ENCODE data around the gene SLC23A2.

SLC23A2 gene

DNA sequence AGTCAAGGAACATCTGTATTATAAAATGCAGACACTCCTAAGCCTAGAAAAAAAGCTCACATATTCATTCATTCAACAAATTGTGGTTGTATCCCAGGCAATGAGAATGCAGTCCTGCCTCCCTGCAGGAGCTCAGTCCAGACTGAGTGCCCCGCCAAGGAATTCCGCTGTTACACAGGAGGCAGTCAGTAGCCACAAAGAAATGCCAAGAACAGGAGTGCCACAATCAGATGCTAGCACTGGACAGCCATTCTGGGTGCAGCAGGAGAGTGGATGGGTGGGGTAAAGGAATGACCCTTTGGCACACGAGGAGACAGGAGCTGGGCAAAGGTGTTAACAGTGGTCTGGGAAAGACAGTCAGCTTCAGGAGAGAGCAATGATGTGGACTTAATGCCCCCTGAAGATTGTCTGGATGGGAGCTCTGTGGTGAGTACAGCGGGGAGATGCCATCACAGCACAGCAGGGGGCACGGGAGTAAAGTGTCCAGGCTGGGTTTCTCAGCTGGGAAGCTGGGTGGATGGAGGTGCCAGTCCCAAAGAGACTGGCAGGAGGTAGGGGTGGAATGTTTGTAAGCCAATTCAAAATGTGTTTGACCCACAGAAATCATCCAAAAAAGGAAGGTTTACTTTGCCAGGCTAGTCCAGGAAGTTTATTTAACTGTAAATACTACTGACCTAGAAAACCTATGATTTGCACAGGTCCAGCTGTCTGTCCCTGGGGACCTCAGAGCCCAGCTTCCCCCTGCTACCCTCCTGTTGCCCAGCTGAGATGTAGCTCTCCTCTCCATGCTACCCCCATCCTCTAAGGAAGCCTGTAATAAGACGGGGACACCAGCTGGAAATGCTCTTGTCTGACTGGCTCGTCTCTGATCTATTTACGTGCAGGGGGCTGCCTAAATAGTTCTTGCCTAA, 84.1 kb downstream of the SLC23A2 start:
- WGBS: 84% methylated on average over 8 of the region's 8 CpGs
- no peak overlapping the region for H3K27ac ChIP-seq (ENCODE audit: low read depth, low read length)
- H3K36me3 ChIP-seq (ENCODE audit: insufficient read depth, low read length): no peaks in the 10 kb centered on the region
- 0 out of 2 replicates have a peak, but pooled peaks cover 3% of the 10 kb centered on the region for H3K4me1 ChIP-seq (ENCODE audit: insufficient read depth, low read length)
- no peak overlapping the region for H3K4me3 ChIP-seq (ENCODE audit: low read length)
- no peaks in the 10 kb centered on the region for H3K9me3 ChIP-seq (ENCODE audit: insufficient read depth, low read depth, low read length)
- no peak overlapping the region for H3K9ac ChIP-seq (ENCODE audit: low read depth, low read length)
- no peaks in the 10 kb centered on the region for H3K27me3 ChIP-seq (ENCODE audit: insufficient read depth, low read length)

DNA sequence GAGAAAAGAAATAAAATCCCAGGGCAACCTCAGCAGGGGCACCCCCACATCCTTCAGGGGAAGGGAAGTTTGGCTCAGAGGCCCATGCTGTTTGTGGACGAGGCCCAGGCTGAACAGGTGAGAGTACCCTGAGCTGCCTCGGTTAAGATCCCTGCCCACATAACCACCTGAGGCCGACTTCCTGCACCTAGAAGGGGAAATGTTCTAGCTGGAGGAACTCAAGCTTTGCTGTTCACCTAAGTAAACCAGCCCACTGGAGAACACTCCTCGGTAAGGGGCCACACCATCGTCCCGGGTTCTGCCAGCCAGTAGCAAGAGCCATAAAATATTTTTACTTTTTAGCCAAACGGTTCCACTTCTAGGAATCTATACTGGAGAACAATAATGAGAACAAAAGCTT, 88.2 kb downstream of the SLC23A2 start:
- Histone ChIP-seq H3K27ac (ENCODE audit: low read depth, low read length) (peak overlapping the region; percentile 41; the same call in 1 of the 2 replicates), H3K4me1 (ENCODE audit: insufficient read depth, low read length) (no peaks in the 10 kb centered on the region), H3K36me3 (ENCODE audit: insufficient read depth, low read length) (no peaks in the 10 kb centered on the region), H3K27me3 (ENCODE audit: insufficient read depth, low read length) (no peaks in the 10 kb centered on the region), H3K9me3 (ENCODE audit: insufficient read depth, low read depth, low read length) (no peaks in the 10 kb centered on the region), H3K4me3 (ENCODE audit: low read length) (no peak overlapping the region), H3K9ac (ENCODE audit: low read depth, low read length) (no peak overlapping the region)
- 93% methylated on average over 7 of the region's 7 CpGs for WGBS

DNA sequence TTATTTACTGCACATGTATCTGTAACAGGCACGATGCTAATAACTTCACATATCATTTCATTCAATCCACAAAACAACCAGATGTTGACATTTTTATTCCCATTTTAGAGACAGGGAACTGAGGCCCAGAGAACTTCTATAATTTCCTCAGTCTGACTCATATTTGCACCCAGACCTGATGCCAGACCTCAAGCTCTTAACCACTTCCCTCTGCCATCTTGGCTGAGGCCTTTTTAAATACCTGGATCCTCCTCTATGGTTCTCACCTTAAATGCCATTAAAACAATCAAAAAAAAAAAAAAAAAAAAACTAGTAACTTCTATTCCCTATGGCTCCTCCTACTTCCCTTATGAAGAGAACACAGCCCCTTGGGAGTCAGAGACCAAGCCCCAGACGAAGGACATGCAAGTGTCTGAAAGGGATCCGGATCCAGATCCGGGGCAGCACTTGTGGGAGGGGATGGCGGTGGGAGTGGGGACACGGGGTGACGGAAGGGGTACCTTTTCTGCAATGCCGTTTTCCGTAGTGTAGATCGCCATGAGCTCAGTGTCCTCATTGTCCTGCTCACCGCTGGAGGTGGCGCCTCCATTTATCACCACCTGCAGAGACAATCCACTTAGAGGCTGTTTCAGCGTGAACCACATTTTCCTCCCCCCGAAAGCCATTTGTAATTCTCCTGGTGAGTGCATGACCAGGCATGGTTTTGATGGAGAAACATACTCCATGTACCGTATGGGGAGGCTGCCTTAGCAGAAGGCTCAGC, 88.7 kb downstream of the SLC23A2 start:
- Histone ChIP-seq H3K9me3 (ENCODE audit: insufficient read depth, low read depth, low read length) (no peaks in the 10 kb centered on the region), H3K36me3 (ENCODE audit: insufficient read depth, low read length) (no peaks in the 10 kb centered on the region), H3K9ac (ENCODE audit: low read depth, low read length) (no peak overlapping the region), H3K27ac (ENCODE audit: low read depth, low read length) (peak overlapping the region; percentile 41; the same call in 1 of the 2 replicates), H3K27me3 (ENCODE audit: insufficient read depth, low read length) (no peaks in the 10 kb centered on the region), H3K4me1 (ENCODE audit: insufficient read depth, low read length) (no peaks in the 10 kb centered on the region), H3K4me3 (ENCODE audit: low read length) (no peak overlapping the region)
- 83% methylated on average over 15 of the region's 15 CpGs for WGBS

DNA sequence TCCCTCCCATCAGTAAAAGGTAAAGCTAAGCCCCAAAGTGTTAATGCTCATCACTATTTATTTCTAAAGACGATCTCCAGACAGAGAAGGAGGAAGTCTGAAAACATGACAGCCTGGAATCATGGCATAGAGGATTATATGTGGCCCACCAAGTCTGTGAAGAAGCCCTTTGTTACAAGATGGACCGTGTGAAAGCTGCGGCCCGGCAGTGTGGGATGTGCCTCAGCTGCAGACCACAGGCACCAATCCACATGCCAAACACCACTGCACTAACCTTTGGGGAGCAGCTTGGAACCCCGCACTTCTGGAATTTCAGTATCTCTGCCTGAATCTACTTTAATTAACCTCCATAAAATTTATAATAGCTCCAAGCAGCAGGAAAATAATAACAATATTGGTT, 90.4 kb downstream of the SLC23A2 start:
- Histone ChIP-seq H3K27me3 (ENCODE audit: insufficient read depth, low read length) (no peaks in the 10 kb centered on the region), H3K4me1 (ENCODE audit: insufficient read depth, low read length) (no peaks in the 10 kb centered on the region), H3K9me3 (ENCODE audit: insufficient read depth, low read depth, low read length) (no peaks in the 10 kb centered on the region), H3K36me3 (ENCODE audit: insufficient read depth, low read length) (no peaks in the 10 kb centered on the region), H3K9ac (ENCODE audit: low read depth, low read length) (no peak overlapping the region), H3K27ac (ENCODE audit: low read depth, low read length) (no peak overlapping the region), H3K4me3 (ENCODE audit: low read length) (no peak overlapping the region)
- 93% methylated on average over 5 of the region's 5 CpGs for WGBS

DNA sequence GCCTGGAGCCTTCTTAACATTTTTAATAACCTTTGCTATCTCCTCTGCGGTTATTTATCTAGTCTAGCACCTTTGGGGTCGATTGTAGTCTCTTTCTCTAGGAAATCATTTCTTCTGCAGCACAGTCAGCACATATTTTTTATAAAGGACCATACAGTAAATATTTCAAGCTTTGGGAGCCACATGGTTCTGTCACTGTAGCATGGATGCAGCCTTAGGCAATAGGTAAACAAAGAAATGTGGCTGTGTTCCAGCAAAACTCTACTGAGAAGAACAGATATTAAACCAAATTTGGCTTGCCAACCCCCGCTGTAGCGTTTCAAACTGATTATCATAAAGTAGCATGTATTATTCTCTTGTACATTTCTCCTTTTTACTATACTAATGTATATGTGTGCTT, 95.7 kb downstream of the SLC23A2 start:
- Histone ChIP-seq H3K4me3 (ENCODE audit: low read length) (no peak overlapping the region), H3K27ac (ENCODE audit: low read depth, low read length) (no peak overlapping the region), H3K4me1 (ENCODE audit: insufficient read depth, low read length) (no peaks in the 10 kb centered on the region), H3K9me3 (ENCODE audit: insufficient read depth, low read depth, low read length) (no peaks in the 10 kb centered on the region), H3K9ac (ENCODE audit: low read depth, low read length) (no peak overlapping the region), H3K27me3 (ENCODE audit: insufficient read depth, low read length) (no peaks in the 10 kb centered on the region), H3K36me3 (ENCODE audit: insufficient read depth, low read length) (no peaks in the 10 kb centered on the region)
- 90% methylated on average over 3 of the region's 4 CpGs for WGBS

DNA sequence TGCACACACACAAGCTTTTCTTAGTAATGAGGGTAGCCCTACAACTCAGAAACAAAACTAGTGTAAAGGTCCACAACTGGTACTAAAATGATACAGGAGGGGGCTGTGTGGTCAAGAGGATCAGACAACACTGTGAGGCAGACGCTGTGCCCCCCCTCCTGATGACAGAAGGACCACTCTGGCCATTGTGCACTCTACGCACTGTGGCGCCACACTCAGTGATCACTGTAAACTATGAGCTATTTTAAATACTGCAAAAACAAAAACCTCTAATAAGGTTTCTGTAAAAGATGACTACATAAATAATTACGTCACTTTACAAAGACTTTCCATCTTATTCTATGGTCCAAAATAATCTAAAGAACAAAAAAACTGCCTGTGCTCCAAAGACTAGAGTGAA, 96.1 kb downstream of the SLC23A2 start:
- no peaks in the 10 kb centered on the region for H3K9me3 ChIP-seq (ENCODE audit: insufficient read depth, low read depth, low read length)
- H3K4me3 ChIP-seq (ENCODE audit: low read length): no peak overlapping the region
- H3K4me1 ChIP-seq (ENCODE audit: insufficient read depth, low read length): no peaks in the 10 kb centered on the region
- H3K36me3 ChIP-seq (ENCODE audit: insufficient read depth, low read length): no peaks in the 10 kb centered on the region
- no peak overlapping the region for H3K27ac ChIP-seq (ENCODE audit: low read depth, low read length)
- H3K9ac ChIP-seq (ENCODE audit: low read depth, low read length): no peak overlapping the region
- H3K27me3 ChIP-seq (ENCODE audit: insufficient read depth, low read length): no peaks in the 10 kb centered on the region
- WGBS: 96% methylated on average over 4 of the region's 4 CpGs

DNA sequence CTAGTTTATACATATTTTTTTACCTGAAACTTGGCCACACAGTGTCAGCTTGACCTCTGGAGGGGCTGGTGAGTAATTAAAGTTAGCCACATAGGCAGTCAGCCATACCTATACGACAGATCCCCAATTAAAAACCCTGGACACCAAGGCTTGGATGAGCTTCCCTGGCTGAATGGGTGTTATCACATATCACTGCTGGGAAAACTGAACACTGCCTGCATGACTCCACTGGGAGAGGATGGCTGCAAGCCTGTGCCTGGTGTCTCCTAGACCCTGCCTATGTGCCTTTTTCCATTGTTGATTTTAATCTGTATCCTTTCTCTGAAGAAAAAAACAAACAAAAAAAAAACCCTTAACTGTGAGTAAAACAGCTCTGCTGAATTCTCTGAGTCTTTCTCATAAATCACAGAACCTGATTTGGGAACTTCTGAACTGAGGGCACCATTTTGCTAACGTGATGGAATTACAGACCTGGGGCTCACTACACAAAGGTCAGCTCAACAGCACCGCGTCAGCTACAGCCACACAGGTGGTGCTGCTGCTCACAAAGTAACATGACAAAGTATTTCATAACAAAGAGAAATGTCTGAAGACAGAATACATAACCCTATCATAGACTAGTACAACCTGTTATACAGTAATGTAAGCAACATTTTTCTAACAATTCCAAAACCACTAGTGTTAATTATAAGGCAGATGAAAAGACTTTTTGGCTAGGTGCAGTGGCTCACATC, 97.0 kb downstream of the SLC23A2 start:
- 93% methylated on average over 4 of the region's 4 CpGs for WGBS
- Histone ChIP-seq H3K4me1 (ENCODE audit: insufficient read depth, low read length) (no peaks in the 10 kb centered on the region), H3K9me3 (ENCODE audit: insufficient read depth, low read depth, low read length) (no peaks in the 10 kb centered on the region), H3K27me3 (ENCODE audit: insufficient read depth, low read length) (no peaks in the 10 kb centered on the region), H3K9ac (ENCODE audit: low read depth, low read length) (no peak overlapping the region), H3K27ac (ENCODE audit: low read depth, low read length) (no peak overlapping the region), H3K4me3 (ENCODE audit: low read length) (no peak overlapping the region), H3K36me3 (ENCODE audit: insufficient read depth, low read length) (no peaks in the 10 kb centered on the region)

DNA sequence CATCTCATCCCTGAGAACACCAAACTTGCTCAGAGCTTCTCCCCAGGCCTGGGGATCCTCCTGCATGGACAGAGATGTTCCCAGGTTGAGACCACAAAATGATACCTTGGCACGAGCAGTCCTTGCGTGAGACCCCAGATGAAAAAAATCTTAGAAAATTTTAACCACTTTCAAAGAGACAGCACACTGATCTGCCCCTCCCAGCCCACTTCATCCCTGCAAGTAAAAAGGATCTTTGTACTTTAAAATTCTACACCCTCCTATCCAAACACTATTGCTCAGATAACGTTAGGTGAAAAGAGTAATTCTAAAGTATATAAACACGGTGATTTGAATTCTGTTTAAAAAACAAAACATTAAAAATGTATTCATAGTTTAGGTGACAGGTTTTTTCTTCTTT, 98.5 kb downstream of the SLC23A2 start:
- Histone ChIP-seq H3K36me3 (ENCODE audit: insufficient read depth, low read length) (no peaks in the 10 kb centered on the region), H3K27ac (ENCODE audit: low read depth, low read length) (no peak overlapping the region), H3K4me1 (ENCODE audit: insufficient read depth, low read length) (no peaks in the 10 kb centered on the region), H3K9me3 (ENCODE audit: insufficient read depth, low read depth, low read length) (no peaks in the 10 kb centered on the region), H3K9ac (ENCODE audit: low read depth, low read length) (no peak overlapping the region), H3K4me3 (ENCODE audit: low read length) (no peak overlapping the region), H3K27me3 (ENCODE audit: insufficient read depth, low read length) (no peaks in the 10 kb centered on the region)
- 96% methylated on average over 2 of the region's 4 CpGs for WGBS

DNA sequence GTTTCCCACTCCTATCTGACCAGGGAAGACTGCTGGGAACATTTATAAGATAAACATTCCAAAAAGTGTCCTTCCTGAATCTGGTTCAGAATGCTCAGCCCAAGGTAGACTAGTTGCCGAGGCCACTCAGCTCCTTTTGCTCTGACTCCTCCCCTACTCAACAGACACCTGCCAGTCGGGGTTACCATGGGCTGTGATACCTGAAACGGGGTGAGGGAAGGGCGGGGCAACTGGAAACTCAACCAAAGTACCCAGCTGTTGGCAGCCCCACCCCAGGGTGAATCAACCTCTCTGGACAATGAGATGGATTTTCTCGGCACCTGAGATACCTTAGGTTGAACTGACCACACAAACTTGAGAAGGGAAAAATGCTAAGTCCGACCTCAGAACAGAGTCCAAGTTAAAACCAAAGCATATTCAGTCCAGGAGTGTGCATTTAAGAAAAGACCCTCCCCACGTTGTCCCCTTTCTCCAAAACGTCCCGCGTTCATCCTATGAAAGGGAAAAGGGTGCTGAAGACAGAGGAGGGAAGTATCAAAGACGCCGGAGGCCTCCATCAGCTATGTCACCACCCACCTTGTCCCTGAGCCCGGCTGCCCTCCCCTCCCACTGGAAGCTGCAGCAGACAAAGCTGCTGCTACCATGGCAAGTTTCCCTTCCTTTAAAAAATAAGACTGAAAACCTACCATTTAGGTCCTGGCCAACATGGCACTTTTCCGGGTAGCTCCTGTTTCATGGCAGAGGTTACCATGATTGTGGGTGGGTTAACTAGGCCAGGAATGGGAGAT, 100.1 kb downstream of the SLC23A2 start:
- Histone ChIP-seq H3K27ac (ENCODE audit: low read depth, low read length) (no peak overlapping the region), H3K27me3 (ENCODE audit: insufficient read depth, low read length) (no peaks in the 10 kb centered on the region), H3K9me3 (ENCODE audit: insufficient read depth, low read depth, low read length) (no peaks in the 10 kb centered on the region), H3K9ac (ENCODE audit: low read depth, low read length) (no peak overlapping the region), H3K4me1 (ENCODE audit: insufficient read depth, low read length) (peaks cover 6% of the 10 kb centered on the region; the same call in 1 of the 2 replicates), H3K36me3 (ENCODE audit: insufficient read depth, low read length) (no peaks in the 10 kb centered on the region), H3K4me3 (ENCODE audit: low read length) (no peak overlapping the region)
- 92% methylated on average over 14 of the region's 14 CpGs for WGBS

DNA sequence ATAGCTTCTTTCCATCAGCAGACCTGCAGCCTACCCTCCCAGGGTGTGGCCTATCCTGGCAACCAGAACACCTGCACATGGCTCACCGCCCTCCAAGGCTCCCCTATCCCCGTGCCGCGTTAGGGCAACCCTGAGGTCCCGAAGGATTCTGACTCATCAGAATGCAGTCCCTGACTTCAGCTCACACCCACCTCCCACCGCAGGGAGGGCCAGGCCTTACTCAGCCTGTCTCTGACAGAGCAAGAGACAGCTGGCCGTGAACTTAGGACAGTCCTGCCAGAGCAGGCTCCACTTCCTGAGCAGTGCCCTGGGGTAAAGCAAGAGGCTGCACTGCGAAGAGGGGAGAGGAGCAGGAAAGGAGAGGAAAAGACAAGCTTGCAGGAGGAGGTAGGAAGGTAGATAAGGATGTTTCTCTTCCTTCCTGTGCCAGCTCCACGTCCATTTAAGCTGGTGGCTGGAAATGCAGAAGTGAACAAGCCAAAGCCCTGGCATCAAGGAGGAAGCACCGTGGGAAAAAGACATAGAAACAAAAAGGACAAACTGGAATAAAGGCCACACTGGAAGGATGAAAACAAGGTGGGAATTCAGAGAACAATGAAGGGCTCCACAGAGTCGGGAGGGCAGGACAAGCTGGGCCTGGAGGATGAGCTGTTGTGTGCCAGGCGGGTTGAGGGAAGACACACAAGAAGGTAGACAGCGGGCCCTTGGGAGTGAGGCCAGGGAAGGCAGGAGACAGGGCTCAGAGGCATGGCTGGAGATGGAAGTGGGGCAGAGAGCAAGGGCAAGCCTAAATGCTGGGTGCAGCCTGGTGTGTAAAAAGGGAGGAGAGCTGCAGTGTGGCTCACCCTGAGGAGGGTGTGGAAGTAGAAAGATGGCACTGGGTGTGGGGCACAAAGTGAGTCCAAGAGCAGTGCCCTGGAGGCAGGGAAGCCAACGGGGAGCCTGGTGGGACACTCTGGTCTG, 102.7 kb downstream of the SLC23A2 start:
- no peaks in the 10 kb centered on the region for H3K36me3 ChIP-seq (ENCODE audit: insufficient read depth, low read length)
- whole genome bisulfite sequencing: 84% methylated on average over 14 of the region's 14 CpGs
- no peak overlapping the region for H3K9ac ChIP-seq (ENCODE audit: low read depth, low read length)
- no peaks in the 10 kb centered on the region for H3K9me3 ChIP-seq (ENCODE audit: insufficient read depth, low read depth, low read length)
- no peak overlapping the region for H3K27ac ChIP-seq (ENCODE audit: low read depth, low read length)
- H3K4me3 ChIP-seq (ENCODE audit: low read length): no peak overlapping the region
- H3K27me3 ChIP-seq (ENCODE audit: insufficient read depth, low read length): no peaks in the 10 kb centered on the region
- H3K4me1 ChIP-seq (ENCODE audit: insufficient read depth, low read length): peaks cover 7% of the 10 kb centered on the region; the same call in 1 of the 2 replicates

Data from HUES64 (cell line).